Peyer's patch (tissue), 4 donors: ENCODE results near the gene MAGI3. TPM values are rescaled to one million over a fixed set of nuclear protein-coding genes. Genes with fewer than 3 reads are reported as not detected.
"Not testable (repeated sequence)": the region's sequence is repeated elsewhere in the genome, so short reads cannot be mapped to it uniquely, and the experiment has no call there.

Experiments used
- DNase-seq, 3 donors: peaks; one replicate each; pipeline ENCODE4 v3.0.0-alpha.2; 2017 to 2019
- H3K27ac ChIP-seq, 4 donors: fragments of 200-600 bp; sonication (generic); one replicate each; pipeline ENCODE4 v1.5.1; 2016 to 2019
- H3K27me3 ChIP-seq, 2 donors: fragments of 200-600 bp; sonication (generic); one replicate each; pipeline ENCODE4 v1.5.1; 2019
- H3K36me3 ChIP-seq, 3 donors: fragments of 200-600 bp; sonication (generic); one replicate each; pipeline ENCODE4 v1.5.1; 2016 to 2019
- H3K4me1 ChIP-seq, 4 donors: fragments of 200-600 bp; sonication (generic); one replicate each; pipeline ENCODE4 v1.5.1; 2016 to 2019
- H3K4me3 ChIP-seq, 4 donors: fragments of 200-600 bp; sonication (generic); 1 replicate in 3 of 4; 2 replicates in 1 of 4; pipeline ENCODE4 v1.5.1; 2016 to 2019; ENCODE audit warnings: mild to moderate bottlenecking in 1 of 4
- H3K9me3 ChIP-seq, 4 donors: fragments of 200-600 bp; sonication (generic); one replicate each; pipeline ENCODE4 v1.5.1; 2016 to 2019; ENCODE audit warnings: mild to moderate bottlenecking in 1 of 4
- CTCF ChIP-seq, 6 experiments: fragments of 450-650 bp in 4 of 6; fragments of 200-600 bp in 2 of 6; sonication (generic) in 1 of 6; IDR thresholded peaks; one replicate each; pipeline ENCODE4 v1.5.1; 2017 to 2019; ENCODE audit warnings: antibody characterized with exemption in 6 of 6, mild to moderate bottlenecking in 3 of 6, moderate library complexity in 1 of 6
- POLR2A ChIP-seq, 2 donors: fragments of 450-650 bp; IDR thresholded peaks; one replicate each; pipeline ENCODE4 v1.5.1; 2017; ENCODE audit warnings: antibody characterized with exemption in 2 of 2, mild to moderate bottlenecking in 2 of 2, moderate library complexity in 2 of 2
- total RNA-seq, 4 donors: library from RNA; depleted of rRNA; stranded (reverse); fragments of >200 nt; gene quantifications; one replicate each; pipeline ENCODE4 v1.1.0, GENCODE V29; 2016

Gene MAGI3
- total RNA-seq, 4 donors from 2014 or later: 60.2 to 120 (median 103) TPM

- Histone ChIP-seq H3K4me1 (no peaks in the 10 kb centered on the region), H3K9me3 (peaks cover 0 to 5% (median 0%) of the 10 kb centered on the region in 4 donors), H3K27ac (no peak overlapping the region), H3K4me3 (no peak overlapping the region), H3K36me3 (peaks cover 0 to 31% (median 0%) of the 10 kb centered on the region in 3 donors), H3K27me3 (no peaks in the 10 kb centered on the region)
- DNase-seq: no peak
- TF ChIP-seq CTCF (IDR thresholded peaks at IDR 0.05) (no peak), POLR2A (IDR thresholded peaks at IDR 0.05) (no peak)
These were observed 201.9 kb downstream of the MAGI3 start for GRCh38 chr1:113592230-113592629.

GRCh38 chr1:113593550-113594297 is 203.4 kb downstream of the MAGI3 start:
- Histone ChIP-seq H3K9me3 (peaks cover 0 to 13% (median 0%) of the 10 kb centered on the region in 4 donors), H3K27ac (no peak overlapping the region), H3K27me3 (no peaks in the 10 kb centered on the region), H3K4me1 (no peaks in the 10 kb centered on the region), H3K36me3 (peaks cover 0 to 40% (median 0%) of the 10 kb centered on the region in 3 donors), H3K4me3 (no peak overlapping the region)
- TF ChIP-seq POLR2A (IDR thresholded peaks at IDR 0.05) (no peak), CTCF (IDR thresholded peaks at IDR 0.05) (no peak)
- no peak for DNase-seq

GRCh38 chr1:113604466-113604865 is 214.2 kb downstream of the MAGI3 start:
- not testable (repeated sequence) for DNase-seq, H3K27ac ChIP-seq, H3K4me1 ChIP-seq, H3K27me3 ChIP-seq, H3K4me3 ChIP-seq, H3K36me3 ChIP-seq, H3K9me3 ChIP-seq

- Histone ChIP-seq H3K9me3 (no peaks in the 10 kb centered on the region), H3K27ac (no peak overlapping the region), H3K4me1 (no peaks in the 10 kb centered on the region), H3K4me3 (no peak overlapping the region), H3K36me3 (no peaks in the 10 kb centered on the region), H3K27me3 (no peaks in the 10 kb centered on the region)
- no peak for TF ChIP-seq POLR2A (IDR thresholded peaks at IDR 0.05)
- TF ChIP-seq CTCF (IDR thresholded peaks at IDR 0.05): no peak
- DNase-seq: no peak
These were observed 214.8 kb downstream of the MAGI3 start for GRCh38 chr1:113605146-113605545.

GRCh38 chr1:113608399-113608798 is 218.1 kb downstream of the MAGI3 start:
- Histone ChIP-seq H3K4me1 (no peaks in the 10 kb centered on the region), H3K4me3 (no peak overlapping the region), H3K36me3 (peaks cover 0 to 9% (median 0%) of the 10 kb centered on the region in 3 donors), H3K27me3 (no peaks in the 10 kb centered on the region), H3K27ac (no peak overlapping the region), H3K9me3 (no peaks in the 10 kb centered on the region)
- no peak for DNase-seq
- TF ChIP-seq POLR2A (IDR thresholded peaks at IDR 0.05): no peak
- TF ChIP-seq CTCF (IDR thresholded peaks at IDR 0.05): no peak

- no peak for DNase-seq
- no peak for TF ChIP-seq CTCF (IDR thresholded peaks at IDR 0.05)
- no peak for TF ChIP-seq POLR2A (IDR thresholded peaks at IDR 0.05)
- Histone ChIP-seq H3K27me3 (no peaks in the 10 kb centered on the region), H3K4me1 (no peaks in the 10 kb centered on the region), H3K36me3 (peaks cover 0 to 15% (median 0%) of the 10 kb centered on the region in 3 donors), H3K9me3 (no peaks in the 10 kb centered on the region), H3K4me3 (no peak overlapping the region), H3K27ac (no peak overlapping the region)
These were observed 220.1 kb downstream of the MAGI3 start for GRCh38 chr1:113610372-113610771.
